H1 (cell line): Measurements from ENCODE around the gene ADAMTS6. TPM values are rescaled to one million over a fixed set of nuclear protein-coding genes. Genes with fewer than 3 reads are reported as not detected.

Experiments
- CTCF ChIA-PET: fragments of 300-600 bp; sonication (Branson Sonifier 250); formaldehyde crosslinking; loops from one replicate; lab custom pipeline; 2021; ENCODE audit not compliant: partially characterized antibody; lab: Charles Lee
- POLR2A ChIA-PET: fragments of 300-600 bp; sonication (Branson Sonifier 250); formaldehyde crosslinking; loops from one replicate; lab custom pipeline; 2021; ENCODE audit warnings: inconsistent platforms; ENCODE audit not compliant: partially characterized antibody; lab: Charles Lee
- DNase-seq, 2 experiments: peaks; one replicate each; pipeline versions ENCODE4 v3.0.0 to v3.0.0-alpha.2; 2010 to 2022; ENCODE audit warnings: low spot score in 2 of 2, low read depth in 1 of 2, mixed read lengths in 1 of 2
- FAIRE-seq: peaks from 2 replicates; lab custom pipeline; 2011; peaks lifted over from hg19 to GRCh38; lab: Jason Lieb, UNC
- H2AFZ ChIP-seq: 2 replicates; pipeline ENCODE4 v1.8.1; 2012; ENCODE audit warnings: low read length, inconsistent platforms
- H2AK5ac ChIP-seq: 2 replicates; pipeline ENCODE4 v1.6.1; 2013; ENCODE audit warnings: low read depth, low read length
- H2BK120ac ChIP-seq: replicated peaks from 2 replicates; pipeline ENCODE3; 2013; ENCODE audit warnings: low read depth, low read length, inconsistent platforms
- H2BK12ac ChIP-seq: 2 replicates; pipeline ENCODE4 v1.6.1; 2013; ENCODE audit warnings: low read depth, low read length
- H2BK15ac ChIP-seq: 2 replicates; pipeline ENCODE4 v1.6.1; 2013; ENCODE audit warnings: low read length
- H2BK20ac ChIP-seq: 2 replicates; pipeline ENCODE4 v1.6.1; 2013; ENCODE audit warnings: low read length
- H2BK5ac ChIP-seq: 2 replicates; pipeline ENCODE4 v1.6.1; 2013; ENCODE audit warnings: low read depth, low read length
- H3K14ac ChIP-seq: 2 replicates; pipeline ENCODE4 v1.6.1; 2013; ENCODE audit warnings: inconsistent platforms; ENCODE audit not compliant: insufficient read length
- H3K18ac ChIP-seq: 2 replicates; pipeline ENCODE4 v1.6.1; 2013; ENCODE audit warnings: low read length; ENCODE audit errors: extremely low read depth
- H3K23ac ChIP-seq: 2 replicates; pipeline ENCODE4 v1.6.1; 2013; ENCODE audit warnings: inconsistent platforms; ENCODE audit not compliant: insufficient read length
- H3K23me2 ChIP-seq: 2 replicates; pipeline ENCODE4 v1.6.1; 2013; ENCODE audit warnings: low read depth, low read length
- H3K27ac ChIP-seq: 2 replicates; pipeline ENCODE4 v1.6.1; 2011; ENCODE audit warnings: low read depth, low read length, inconsistent platforms
- H3K27me3 ChIP-seq, 4 experiments: replicated peaks in 1 of 4; 1 replicate in 1 of 4; 2 replicates in 3 of 4; pipeline versions ENCODE4 v1.6.1 to v1.8.1; 2011 to 2013; ENCODE audit warnings: low read length in 3 of 4, mild to moderate bottlenecking in 3 of 4, inconsistent platforms in 2 of 4, mixed read lengths in 2 of 4, moderate library complexity in 1 of 4; ENCODE audit not compliant: control insufficient read depth in 3 of 4, insufficient read depth in 3 of 4; ENCODE audit errors: extremely low read depth in 1 of 4
- H3K36me3 ChIP-seq, 4 experiments: 2 replicates each; pipeline versions ENCODE4 v1.6.1 to v1.8.1; 2011 to 2013; ENCODE audit warnings: mild to moderate bottlenecking in 4 of 4, low read length in 3 of 4, moderate library complexity in 2 of 4, control low read depth in 1 of 4, inconsistent platforms in 1 of 4; ENCODE audit not compliant: insufficient read depth in 4 of 4, control insufficient read depth in 2 of 4
- H3K4ac ChIP-seq: replicated peaks from 2 replicates; pipeline ENCODE3; 2013; ENCODE audit warnings: low read length, low read depth, mixed read lengths, inconsistent platforms; ENCODE audit not compliant: insufficient read length
- H3K4me1 ChIP-seq, 4 experiments: replicated peaks in 1 of 4; 1 replicate in 1 of 4; 2 replicates in 3 of 4; pipeline versions ENCODE4 v1.6.1 to v1.8.1; 2011 to 2013; ENCODE audit warnings: low read length in 3 of 4, inconsistent platforms in 2 of 4, mixed read lengths in 1 of 4; ENCODE audit not compliant: insufficient read depth in 4 of 4, control insufficient read depth in 3 of 4
- H3K4me2 ChIP-seq, 2 experiments: 2 replicates each; pipeline versions ENCODE4 v1.6.1 to v1.8.1; 2011 to 2013; ENCODE audit warnings: low read depth in 2 of 2, low read length in 2 of 2, control low read depth in 1 of 2, inconsistent platforms in 1 of 2, mild to moderate bottlenecking in 1 of 2; ENCODE audit not compliant: insufficient read depth in 1 of 2
- H3K4me3 ChIP-seq, 4 experiments: fragments of 200-600, 300-600 bp in 1 of 4; sonication (generic), shearing (Covaris generic), sonication (Bioruptor Twin) in 1 of 4; 2 replicates each; pipeline versions ENCODE4 v1.5.1 to v1.8.1; 2011 to 2016; ENCODE audit warnings: low read length in 4 of 4, low read depth in 3 of 4, control low read depth in 2 of 4, inconsistent platforms in 2 of 4, mild to moderate bottlenecking in 2 of 4, mixed read lengths in 1 of 4, moderate library complexity in 1 of 4; ENCODE audit not compliant: insufficient read depth in 2 of 4; ENCODE audit errors: extremely low read depth in 1 of 4
- H3K56ac ChIP-seq: replicated peaks from 2 replicates; pipeline ENCODE3; 2013; ENCODE audit warnings: low read depth, mild to moderate bottlenecking, mixed read lengths, low read length, inconsistent platforms; ENCODE audit not compliant: insufficient read length
- H3K79me1 ChIP-seq: 2 replicates; pipeline ENCODE4 v1.6.1; 2013; ENCODE audit warnings: low read depth, low read length, control low read depth
- H3K79me2 ChIP-seq, 2 experiments: 2 replicates each; pipeline versions ENCODE4 v1.6.1 to v1.8.1; 2012 to 2013; ENCODE audit warnings: low read length in 2 of 2, mild to moderate bottlenecking in 2 of 2, inconsistent platforms in 1 of 2; ENCODE audit not compliant: insufficient read depth in 2 of 2, control insufficient read depth in 1 of 2
- H3K9ac ChIP-seq, 4 experiments: replicated peaks in 1 of 4; 1 replicate in 1 of 4; 2 replicates in 3 of 4; pipeline versions ENCODE4 v1.6.1 to v1.8.1; 2011 to 2013; ENCODE audit warnings: low read depth in 3 of 4, low read length in 3 of 4, control low read depth in 2 of 4, mild to moderate bottlenecking in 2 of 4, moderate library complexity in 2 of 4, inconsistent platforms in 1 of 4; ENCODE audit errors: extremely low read depth in 1 of 4
- H3K9me3 ChIP-seq, 2 experiments: 2 replicates each; pipeline versions ENCODE4 v1.6.1 to v1.8.1; 2012 to 2013; ENCODE audit warnings: mild to moderate bottlenecking in 2 of 2, moderate library complexity in 2 of 2, control low read depth in 1 of 2, inconsistent platforms in 1 of 2, low read depth in 1 of 2, low read length in 1 of 2, mixed read lengths in 1 of 2; ENCODE audit not compliant: insufficient read depth in 2 of 2
- H4K20me1 ChIP-seq, 2 experiments: replicated peaks in 1 of 2; 2 replicates each; pipeline versions ENCODE3 to v1.8.1; 2011 to 2013; ENCODE audit warnings: inconsistent platforms in 2 of 2, low read length in 2 of 2, mild to moderate bottlenecking in 1 of 2; ENCODE audit not compliant: insufficient read depth in 2 of 2, control insufficient read depth in 1 of 2
- H4K5ac ChIP-seq: 2 replicates; pipeline ENCODE4 v1.6.1; 2013; ENCODE audit warnings: low read length, low read depth, mixed read lengths, inconsistent platforms; ENCODE audit not compliant: insufficient read length
- H4K8ac ChIP-seq: 2 replicates; pipeline ENCODE4 v1.8.0; 2013; ENCODE audit warnings: mild to moderate bottlenecking, moderate library complexity, low read length, inconsistent platforms; ENCODE audit not compliant: insufficient read depth; ENCODE audit errors: extremely low read depth
- H4K91ac ChIP-seq: replicated peaks from 2 replicates; pipeline ENCODE3; 2013; ENCODE audit warnings: low read length, mixed read lengths, inconsistent platforms; ENCODE audit not compliant: insufficient read length
- ASH2L ChIP-seq: fragments of 200-600, 300-600 bp; sonication (generic); IDR thresholded peaks from one replicate; pipeline ENCODE4 v1.7.1; 2017; ENCODE audit warnings: low read length
- BCL11A ChIP-seq, 2 experiments: IDR thresholded peaks; one replicate each; pipeline ENCODE4 v1.6.1; 2011; ENCODE audit warnings: low read depth in 2 of 2, low read length in 2 of 2, mild to moderate bottlenecking in 2 of 2
- CBX5 ChIP-seq: fragments of 300-800, 300-1000 bp; sonication (generic); IDR thresholded peaks from 2 replicates; pipeline ENCODE4 v1.7.1; 2016; ENCODE audit warnings: antibody characterized with exemption, low read length, low read depth
- CEBPB ChIP-seq: IDR thresholded peaks from 2 replicates; pipeline ENCODE4 v1.6.1; 2012; ENCODE audit warnings: low read depth, low read length
- CHD2 ChIP-seq: IDR thresholded peaks from 2 replicates; pipeline ENCODE4 v1.6.1; 2012; ENCODE audit warnings: low read length, improper control_type of control experiment
- EGR1 ChIP-seq: IDR thresholded peaks from 2 replicates; pipeline ENCODE4 v1.6.1; 2011; ENCODE audit warnings: low read depth, low read length, borderline replicate concordance
- KDM5A ChIP-seq: fragments of 200-600 bp; IDR thresholded peaks from 2 replicates; pipeline ENCODE4 v1.7.1; 2012; ENCODE audit warnings: mild to moderate bottlenecking, low read length, inconsistent platforms, mixed read lengths
- POLR2A ChIP-seq, 2 experiments: IDR thresholded peaks; 1 replicate in 1 of 2; 2 replicates in 1 of 2; pipeline ENCODE4 v1.6.1; 2011; ENCODE audit warnings: low read depth in 2 of 2, low read length in 2 of 2, mild to moderate bottlenecking in 2 of 2; ENCODE audit errors: control extremely low read depth in 1 of 2
- RXRA ChIP-seq: IDR thresholded peaks from 2 replicates; pipeline ENCODE4 v1.6.1; 2011; ENCODE audit warnings: low read depth, mild to moderate bottlenecking, low read length, moderate library complexity; ENCODE audit not compliant: insufficient read depth
- SIX5 ChIP-seq: IDR thresholded peaks from 2 replicates; pipeline ENCODE4 v1.6.1; 2011; ENCODE audit warnings: mild to moderate bottlenecking, low read depth, low read length
- TAF7 ChIP-seq: optimal IDR thresholded peaks from 2 replicates; pipeline ENCODE3; 2011; ENCODE audit warnings: low read depth, mild to moderate bottlenecking, inconsistent platforms, low read length, moderate library complexity, borderline replicate concordance
- TBP ChIP-seq: IDR thresholded peaks from 2 replicates; pipeline ENCODE4 v1.6.1; 2011; ENCODE audit warnings: low read depth, low read length, improper control_type of control experiment
- whole genome bisulfite sequencing, 2 experiments: shearing (Covaris generic) in 1 of 2; methylation state at CpG; one replicate each; pipeline versions ENCODE4 v1.1.6 to v1.1.7; 2013 to 2015; ENCODE audit warnings: low lambda C conversion rate in 2 of 2, mixed read lengths in 2 of 2, inconsistent platforms in 1 of 2, low coverage in 1 of 2, missing lambda C conversion rate in 1 of 2; ENCODE audit not compliant: insufficient replicate concordance in 2 of 2, insufficient coverage in 1 of 2, insufficient read length in 1 of 2; ENCODE audit errors: extremely low coverage in 1 of 2, missing lambda C conversion rate in 1 of 2; 5-methylcytosine and 5-hydroxymethylcytosine counted together
- polyA plus RNA-seq, 7 experiments: library from polyadenylated mRNA; depleted of rRNA in 3 of 7; stranded (reverse) in 5 of 7; unstranded in 2 of 7; fragments of >200 nt in 5 of 7; fragments of 200-250 nt in 2 of 7; gene quantifications; 1 replicate in 5 of 7; 2 replicates in 1 of 7; 4 replicates in 1 of 7; pipeline versions ENCODE4 v1.2.1 to v1.2.3, GENCODE V29; 2011 to 2013; ENCODE audit warnings: missing spikeins in 2 of 7, mixed read lengths in 2 of 7
- total RNA-seq: library from RNA; stranded (reverse); fragmentation: NEBNext Ultra II Directional; extraction: Animal tissue kit (Norgen Biotek cat#: 25700); gene quantifications from 2 replicates; pipeline ENCODE4 v1.2.1, GENCODE V29; 2021
- TF ChIP-seq, protein P1 (sequence below): IDR thresholded peaks from 2 replicates; pipeline ENCODE4 v1.6.1; 2011; ENCODE audit warnings: low read depth, mild to moderate bottlenecking, low read length; ENCODE audit not compliant: insufficient read depth
- TF ChIP-seq, protein P2 (sequence below): IDR thresholded peaks from 2 replicates; pipeline ENCODE4 v1.6.1; 2012; ENCODE audit warnings: inconsistent platforms

The ADAMTS6 gene
- total and polyA plus RNA-seq, 2 of the 8 experiments (the other 6 are each of a cell fraction or from before 2014, with no cell fraction given): 0.74 to 2.4 TPM

DNA sequence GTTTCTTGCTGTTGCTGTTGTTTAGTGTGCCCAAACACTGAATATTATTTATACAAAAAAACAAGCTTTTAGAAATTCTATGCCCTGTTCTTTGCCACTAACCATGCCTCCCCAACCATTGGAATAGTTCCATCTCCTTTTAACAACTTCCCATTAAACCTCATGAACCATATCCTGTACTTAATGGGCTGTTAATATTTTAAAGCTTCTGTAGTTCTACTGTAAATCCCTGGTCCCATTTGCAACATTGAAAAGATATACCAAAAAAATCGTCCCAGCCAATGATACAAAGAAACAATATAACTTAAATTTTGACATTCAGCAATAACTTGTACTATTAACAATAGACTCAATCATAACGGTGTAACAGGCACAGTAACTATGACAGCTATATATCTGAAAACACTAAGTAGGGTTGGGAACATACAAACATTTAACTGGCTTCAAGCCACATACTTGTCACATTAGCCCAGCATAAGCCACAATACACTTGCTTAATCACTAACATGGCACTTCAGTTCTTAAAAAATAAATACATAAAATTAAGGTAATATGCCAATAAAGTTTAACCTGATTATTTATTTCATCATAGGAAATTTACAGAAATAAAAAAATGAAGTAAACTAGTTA, 86.1 kb downstream of the ADAMTS6 start:
- no peaks in the 10 kb centered on the region for H3K9me3 ChIP-seq
- H4K91ac ChIP-seq: no peak overlapping the region
- no peak overlapping the region for H2BK20ac ChIP-seq
- no peaks in the 10 kb centered on the region for H3K36me3 ChIP-seq
- H3K4ac ChIP-seq: no peak overlapping the region
- H4K8ac ChIP-seq: no peak overlapping the region
- H3K18ac ChIP-seq: no peak overlapping the region
- no peak overlapping the region for H4K5ac ChIP-seq
- no peak overlapping the region for H3K23ac ChIP-seq
- H2BK120ac ChIP-seq: no peak overlapping the region
- H2AK5ac ChIP-seq: no peak overlapping the region
- no peak overlapping the region for H2BK5ac ChIP-seq
- CTCF ChIA-PET: no interaction called here
- peaks cover 0 to 3% (median 0%) of the 10 kb centered on the region in 4 experiments; a peak in 1 of 7 replicates for H3K4me1 ChIP-seq
- H3K27ac ChIP-seq: no peak overlapping the region
- POLR2A ChIA-PET: no interaction called here
- FAIRE-seq: no peak
- no peak overlapping the region for H3K14ac ChIP-seq
- H2BK12ac ChIP-seq: no peak overlapping the region
- WGBS, 2 experiments: 76% methylated on average over 2 of the region's 2 CpGs; no CpG with 5 or more reads in 1 of the 2 experiments
- no peak overlapping the region for H3K56ac ChIP-seq
- H3K79me2 ChIP-seq: no peaks in the 10 kb centered on the region
- no peak overlapping the region for H3K9ac ChIP-seq
- H4K20me1 ChIP-seq: no peaks in the 10 kb centered on the region
- H2AFZ ChIP-seq: no peak overlapping the region
- H3K23me2 ChIP-seq: no peaks in the 10 kb centered on the region; the same call in 1 of the 2 replicates
- no peak for DNase-seq
- no peaks in the 10 kb centered on the region for H3K27me3 ChIP-seq
- no peak overlapping the region for H3K4me2 ChIP-seq
- H3K79me1 ChIP-seq: no peaks in the 10 kb centered on the region
- no peak overlapping the region for H3K4me3 ChIP-seq
- H2BK15ac ChIP-seq: no peak overlapping the region
- TF ChIP-seq EGR1 (no peak), CBX5 (no peak), KDM5A (no peak), SIX5 (no peak), ASH2L (no peak), BCL11A (IDR thresholded peaks at IDR 0.05; ENCODE audit: low read depth in 2 of 2, low read length in 2 of 2) (no peak), POLR2A (IDR thresholded peaks at IDR 0.05; ENCODE audit: control extremely low read depth in 1 of 2, low read depth in 2 of 2, low read length in 2 of 2) (no peak), TBP (no peak), CEBPB (no peak), RXRA (no peak), TAF7 (no peak), CHD2 (no peak)
- TF ChIP-seq, protein P1, sequence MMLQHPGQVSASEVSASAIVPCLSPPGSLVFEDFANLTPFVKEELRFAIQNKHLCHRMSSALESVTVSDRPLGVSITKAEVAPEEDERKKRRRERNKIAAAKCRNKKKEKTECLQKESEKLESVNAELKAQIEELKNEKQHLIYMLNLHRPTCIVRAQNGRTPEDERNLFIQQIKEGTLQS: no peak
- TF ChIP-seq, protein P2, sequence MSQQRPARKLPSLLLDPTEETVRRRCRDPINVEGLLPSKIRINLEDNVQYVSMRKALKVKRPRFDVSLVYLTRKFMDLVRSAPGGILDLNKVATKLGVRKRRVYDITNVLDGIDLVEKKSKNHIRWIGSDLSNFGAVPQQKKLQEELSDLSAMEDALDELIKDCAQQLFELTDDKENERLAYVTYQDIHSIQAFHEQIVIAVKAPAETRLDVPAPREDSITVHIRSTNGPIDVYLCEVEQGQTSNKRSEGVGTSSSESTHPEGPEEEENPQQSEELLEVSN: no peak
